Activated T-helper 17 cell treated with anti-CD3 and anti-CD28 coated beads, Interleukin-2, amount 50 U/mL, for 72 hours (primary cell): ENCODE data around the gene PCDHB2. TPM values are rescaled to one million over a fixed set of nuclear protein-coding genes. Genes with fewer than 3 reads are reported as not detected.
"Not testable (repeated sequence)": the region's sequence is repeated elsewhere in the genome, so short reads cannot be mapped to it uniquely, and the experiment has no call there.

Experiments used
- ATAC-seq: fragments of 150-1000 bp; cut with Tn5 transposase; replicated peaks from 2 replicates; pipeline ENCODE4 v1.10.0; 2021; ENCODE audit warnings: mild to moderate bottlenecking, moderate library complexity
- H3K27ac Mint-ChIP-seq: one replicate; pipeline ENCODE4 v1.8.0; 2022; ENCODE audit warnings: mixed read lengths
- H3K27me3 Mint-ChIP-seq: one replicate; pipeline ENCODE4 v1.8.0; 2022; ENCODE audit warnings: mixed read lengths
- H3K36me3 Mint-ChIP-seq: one replicate; pipeline ENCODE4 v1.8.0; 2022; ENCODE audit warnings: low read depth, mild to moderate bottlenecking, mixed read lengths
- H3K4me1 Mint-ChIP-seq: one replicate; pipeline ENCODE4 v1.8.0; 2022; ENCODE audit warnings: mixed read lengths
- H3K4me3 Mint-ChIP-seq: one replicate; pipeline ENCODE4 v1.8.0; 2022; ENCODE audit warnings: mild to moderate bottlenecking, mixed read lengths
- H3K9me3 Mint-ChIP-seq: one replicate; pipeline ENCODE4 v1.8.0; 2022; ENCODE audit warnings: mixed read lengths
- total RNA-seq, 2 donors: library from RNA; stranded (reverse); gene quantifications; one replicate each; pipeline ENCODE4 v1.2.3, GENCODE V29; 2022

The PCDHB2 gene
- total RNA-seq, result under 1 TPM; 0.06 to 0.24 TPM

DNA sequence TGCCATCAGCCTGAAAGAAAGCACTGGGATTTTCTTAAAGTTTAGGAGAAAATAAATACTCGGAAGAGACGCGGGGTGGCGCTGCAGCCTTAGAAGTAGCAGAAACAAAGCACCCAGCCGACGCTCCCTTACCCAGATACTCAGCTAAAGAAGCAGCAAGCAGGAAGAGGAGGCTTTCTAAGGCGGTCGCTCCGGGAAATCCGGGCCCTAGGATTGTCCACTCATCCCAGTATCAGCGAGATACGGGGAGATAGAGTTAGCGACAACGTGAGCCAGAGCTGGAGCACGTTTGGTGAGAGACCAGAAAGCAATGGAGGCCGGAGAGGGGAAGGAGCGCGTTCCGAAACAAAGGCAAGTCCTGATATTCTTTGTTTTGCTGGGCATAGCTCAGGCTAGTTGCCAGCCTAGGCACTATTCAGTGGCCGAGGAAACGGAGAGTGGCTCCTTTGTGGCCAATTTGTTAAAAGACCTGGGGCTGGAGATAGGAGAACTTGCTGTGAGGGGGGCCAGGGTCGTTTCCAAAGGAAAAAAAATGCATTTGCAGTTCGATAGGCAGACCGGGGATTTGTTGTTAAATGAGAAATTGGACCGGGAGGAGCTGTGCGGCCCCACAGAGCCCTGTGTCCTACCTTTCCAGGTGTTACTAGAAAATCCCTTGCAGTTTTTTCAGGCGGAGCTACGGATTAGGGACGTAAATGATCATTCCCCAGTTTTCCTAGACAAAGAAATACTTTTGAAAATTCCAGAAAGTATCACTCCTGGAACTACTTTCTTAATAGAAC lies at the start of gene PCDHB2:
Gene PCDHB2, plus strand, starts transcription at position 135 of the 782 bp plus-strand sequence. Its CDS starts 176 bp downstream, at position 311.
- Mint-ChIP-seq H3K9me3 (peaks cover 9% of the 10 kb centered on the region), H3K4me1 (no peaks in the 10 kb centered on the region), H3K4me3 (peak within 1 kb of the TSS; percentile 49), H3K27ac (no peak within 1 kb of the TSS), H3K36me3 (no peaks in the 10 kb centered on the region), H3K27me3 (peaks cover 17% of the 10 kb centered on the region)
- ATAC-seq, result no peak

DNA sequence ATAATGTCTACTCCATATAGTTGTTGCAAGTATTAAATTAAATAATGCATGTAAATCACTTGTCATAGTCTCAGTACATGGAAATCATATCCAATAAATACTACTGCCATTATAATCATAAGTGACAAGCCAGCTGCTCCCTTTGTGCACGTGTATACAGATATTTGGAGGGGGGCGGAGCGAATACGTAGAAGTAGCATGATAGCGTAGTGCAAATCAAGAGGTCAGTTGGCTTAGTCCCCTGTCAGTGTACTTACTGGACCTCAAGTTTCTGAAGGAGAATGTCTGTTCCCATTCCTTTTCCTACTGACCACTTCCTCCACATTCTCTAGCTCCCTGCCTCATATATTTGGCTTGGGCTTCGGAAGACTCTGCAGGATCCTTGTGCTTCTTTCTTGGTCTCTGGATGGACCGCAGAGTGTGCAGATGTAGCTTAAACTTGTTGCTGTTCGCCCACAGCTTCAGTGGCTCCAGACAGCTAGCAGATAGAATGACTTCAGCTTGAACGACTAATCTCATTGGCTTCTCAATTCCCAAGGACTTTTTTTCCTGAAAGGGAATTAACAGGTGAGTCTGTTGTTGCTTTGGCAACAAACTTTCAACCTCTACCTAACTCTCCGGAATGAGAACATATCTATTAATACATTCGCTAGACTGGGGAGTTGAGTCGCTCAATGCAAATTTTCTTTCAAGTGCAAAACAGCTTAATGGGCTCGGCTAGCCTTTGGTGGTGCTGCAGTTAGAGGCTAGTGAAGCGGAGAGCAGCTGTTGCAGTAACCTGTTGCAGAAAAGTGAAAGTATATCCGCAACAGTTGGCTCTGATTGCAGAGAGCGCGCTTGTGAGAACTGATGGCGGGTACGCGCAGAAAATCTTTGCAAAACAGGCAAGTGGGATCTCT lies 43.5 kb upstream of the PCDHB2 start, which contains the start of gene PCDHB1:
Gene PCDHB1, plus strand, starts transcription at position 753 of the 899 bp plus-strand sequence. Its CDS starts 97 bp downstream, at position 850.
- ATAC-seq, result no peak
- Mint-ChIP-seq H3K27ac (no peak within 1 kb of the TSS), H3K9me3 (peaks cover 4% of the 10 kb centered on the region), H3K36me3 (no peaks in the 10 kb centered on the region), H3K27me3 (peaks cover 49% of the 10 kb centered on the region), H3K4me3 (peak within 1 kb of the TSS; percentile 46), H3K4me1 (peaks cover 4% of the 10 kb centered on the region)

DNA sequence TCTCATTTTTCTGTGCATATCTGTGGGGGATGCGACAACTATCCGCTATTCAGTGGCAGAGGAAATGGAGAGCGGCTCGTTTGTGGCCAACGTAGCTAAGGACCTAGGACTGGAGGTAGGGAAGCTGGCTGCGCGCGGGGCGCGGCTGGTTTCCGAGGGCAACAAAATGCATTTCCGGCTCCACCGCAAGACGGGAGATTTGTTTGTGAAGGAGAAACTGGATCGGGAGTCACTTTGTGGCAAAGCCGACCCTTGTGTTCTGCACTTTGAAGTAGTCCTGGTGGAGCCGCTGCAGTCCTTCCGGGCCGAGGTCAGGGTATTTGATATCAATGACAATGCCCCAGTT lies 42.9 kb upstream of the PCDHB2 start:
- Mint-ChIP-seq H3K27ac (no peak overlapping the region), H3K4me1 (peaks cover 4% of the 10 kb centered on the region), H3K27me3 (peaks cover 46% of the 10 kb centered on the region), H3K36me3 (no peaks in the 10 kb centered on the region), H3K9me3 (peaks cover 4% of the 10 kb centered on the region), H3K4me3 (peak overlapping the region; percentile 46)
- ATAC-seq, result no peak

DNA sequence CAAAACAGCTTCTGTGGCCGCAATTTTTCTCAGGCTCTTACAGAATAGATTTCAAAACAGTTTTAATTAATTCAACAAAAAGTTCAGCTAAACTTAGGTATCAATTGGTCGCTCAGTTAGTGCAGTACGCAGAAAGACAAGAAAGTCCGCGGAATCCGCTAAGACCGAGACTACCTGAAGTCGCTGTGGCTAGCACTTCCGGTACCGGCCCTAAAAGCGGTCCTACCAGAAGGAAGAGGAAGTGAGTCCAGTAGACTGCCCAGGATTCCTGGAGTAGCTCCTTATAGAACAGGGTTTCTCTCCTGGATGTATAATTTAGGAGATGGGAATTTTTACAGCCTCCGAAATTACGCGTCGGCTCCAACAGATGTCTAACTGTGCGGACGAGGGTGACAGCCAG lies 16.6 kb upstream of the PCDHB2 start:
- no peaks in the 10 kb centered on the region for H3K36me3 Mint-ChIP-seq
- peaks cover 9% of the 10 kb centered on the region for H3K27me3 Mint-ChIP-seq
- no peak overlapping the region for H3K27ac Mint-ChIP-seq
- no peaks in the 10 kb centered on the region for H3K9me3 Mint-ChIP-seq
- no peaks in the 10 kb centered on the region for H3K4me1 Mint-ChIP-seq
- no peak for ATAC-seq
- H3K4me3 Mint-ChIP-seq, result peak overlapping the region; percentile 48

DNA sequence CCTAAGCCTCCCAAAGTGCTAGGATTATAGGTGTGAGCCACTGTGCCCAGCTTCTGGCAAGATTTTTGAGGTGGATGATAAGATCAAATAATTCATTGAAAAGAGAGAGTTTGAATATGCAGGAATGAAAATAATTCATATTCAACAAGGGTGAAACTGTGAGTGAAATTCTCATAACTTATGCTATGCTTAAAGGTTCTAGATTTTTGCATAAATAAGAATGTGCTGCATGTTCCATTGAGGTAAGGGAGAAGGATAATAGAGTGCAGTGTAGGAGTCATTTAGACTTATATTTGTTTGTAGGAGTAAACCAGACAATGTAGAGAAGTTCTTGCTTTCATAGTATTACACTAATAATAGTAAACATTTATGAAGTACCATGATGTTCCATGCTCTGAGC lies 12.2 kb upstream of the PCDHB2 start:
- Mint-ChIP-seq H3K27ac (no peak overlapping the region), H3K27me3 (peaks cover 4% of the 10 kb centered on the region), H3K36me3 (no peaks in the 10 kb centered on the region)

DNA sequence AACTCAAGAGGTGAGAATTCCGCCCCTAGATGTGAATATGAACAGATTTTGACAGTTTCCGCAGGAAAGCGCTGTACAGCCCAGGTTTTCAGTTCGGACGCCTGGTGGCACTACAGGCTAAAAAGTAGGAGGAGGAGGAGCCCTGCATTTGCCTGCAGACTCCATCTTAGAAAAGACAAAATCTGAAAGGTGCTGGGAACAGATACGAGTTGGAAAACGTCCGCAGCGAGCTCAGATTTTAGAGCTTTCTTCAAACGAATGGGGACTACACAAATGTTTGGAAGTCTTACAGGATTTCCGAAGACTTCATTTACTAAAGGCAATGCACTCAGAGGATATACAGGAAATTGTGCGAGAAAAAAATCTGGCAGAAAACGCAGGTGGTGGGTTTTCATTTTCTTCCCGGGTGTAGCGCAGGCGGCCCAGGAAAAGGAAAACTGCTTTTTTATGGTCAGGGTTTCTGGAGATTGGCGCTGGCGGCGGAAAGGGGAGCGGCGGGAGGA lies 9.9 kb upstream of the PCDHB2 start:
- Mint-ChIP-seq H3K4me1 (peaks cover 5% of the 10 kb centered on the region), H3K4me3 (peak overlapping the region; percentile 92), H3K9me3 (peaks cover 3% of the 10 kb centered on the region), H3K27me3 (peaks cover 5% of the 10 kb centered on the region), H3K36me3 (no peaks in the 10 kb centered on the region), H3K27ac (peak overlapping the region; percentile 88)
- ATAC-seq, result peak; percentile 78

More for the DNA sequence above, 12.2 kb upstream of the PCDHB2 start:
- Mint-ChIP-seq H3K4me1 (peaks cover 5% of the 10 kb centered on the region), H3K4me3 (no peak overlapping the region), H3K9me3 (peaks cover 2% of the 10 kb centered on the region)
- no peak for ATAC-seq

DNA sequence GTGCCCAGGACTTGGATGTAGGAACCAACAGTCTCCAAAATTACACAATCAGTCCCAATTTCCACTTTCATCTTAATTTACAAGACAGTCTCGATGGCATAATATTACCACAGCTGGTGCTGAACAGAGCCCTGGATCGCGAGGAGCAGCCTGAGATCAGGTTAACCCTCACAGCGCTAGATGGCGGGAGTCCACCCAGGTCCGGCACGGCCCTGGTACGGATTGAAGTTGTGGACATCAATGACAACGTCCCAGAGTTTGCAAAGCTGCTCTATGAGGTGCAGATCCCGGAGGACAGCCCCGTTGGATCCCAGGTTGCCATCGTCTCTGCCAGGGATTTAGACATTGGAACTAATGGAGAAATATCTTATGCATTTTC lies 837 bp downstream of the PCDHB2 start:
- H3K9me3 Mint-ChIP-seq, result peaks cover 10% of the 10 kb centered on the region
- H3K27me3 Mint-ChIP-seq, result peaks cover 22% of the 10 kb centered on the region
- no peak overlapping the region for H3K27ac Mint-ChIP-seq
- peaks cover 1% of the 10 kb centered on the region for H3K4me1 Mint-ChIP-seq
- peak overlapping the region; percentile 49 for H3K4me3 Mint-ChIP-seq
- ATAC-seq, result no peak
- no peaks in the 10 kb centered on the region for H3K36me3 Mint-ChIP-seq

DNA sequence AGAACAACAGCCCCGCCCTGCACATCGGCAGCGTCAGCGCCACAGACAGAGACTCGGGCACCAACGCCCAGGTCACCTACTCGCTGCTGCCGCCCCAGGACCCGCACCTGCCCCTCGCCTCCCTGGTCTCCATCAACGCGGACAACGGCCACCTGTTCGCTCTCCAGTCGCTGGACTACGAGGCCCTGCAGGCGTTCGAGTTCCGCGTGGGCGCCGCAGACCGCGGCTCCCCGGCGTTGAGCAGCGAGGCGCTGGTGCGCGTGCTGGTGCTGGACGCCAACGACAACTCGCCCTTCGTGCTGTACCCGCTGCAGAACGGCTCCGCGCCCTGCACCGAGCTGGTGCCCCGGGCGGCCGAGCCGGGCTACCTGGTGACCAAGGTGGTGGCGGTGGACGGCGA lies 1.8 kb downstream of the PCDHB2 start:
- not testable (repeated sequence) for H3K36me3 Mint-ChIP-seq, H3K4me1 Mint-ChIP-seq, H3K4me3 Mint-ChIP-seq, ATAC-seq, H3K27ac Mint-ChIP-seq
- H3K9me3 Mint-ChIP-seq, result peaks cover 13% of the 10 kb centered on the region
- peaks cover 26% of the 10 kb centered on the region for H3K27me3 Mint-ChIP-seq

DNA sequence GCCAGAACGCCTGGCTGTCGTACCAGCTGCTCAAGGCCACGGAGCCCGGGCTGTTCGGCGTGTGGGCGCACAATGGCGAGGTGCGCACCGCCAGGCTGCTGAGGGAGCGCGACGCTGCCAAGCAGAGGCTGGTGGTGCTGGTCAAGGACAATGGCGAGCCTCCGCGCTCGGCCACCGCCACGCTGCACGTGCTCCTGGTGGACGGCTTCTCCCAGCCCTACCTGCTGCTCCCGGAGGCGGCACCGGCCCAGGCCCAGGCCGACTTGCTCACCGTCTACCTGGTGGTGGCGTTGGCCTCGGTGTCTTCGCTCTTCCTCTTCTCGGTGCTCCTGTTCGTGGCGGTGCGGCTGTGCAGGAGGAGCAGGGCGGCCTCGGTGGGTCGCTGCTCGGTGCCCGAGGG lies 2.2 kb downstream of the PCDHB2 start:
- Mint-ChIP-seq H3K27me3 (peaks cover 26% of the 10 kb centered on the region), H3K9me3 (peaks cover 13% of the 10 kb centered on the region)
- not testable (repeated sequence) for H3K4me3 Mint-ChIP-seq, H3K27ac Mint-ChIP-seq, H3K36me3 Mint-ChIP-seq, H3K4me1 Mint-ChIP-seq, ATAC-seq

DNA sequence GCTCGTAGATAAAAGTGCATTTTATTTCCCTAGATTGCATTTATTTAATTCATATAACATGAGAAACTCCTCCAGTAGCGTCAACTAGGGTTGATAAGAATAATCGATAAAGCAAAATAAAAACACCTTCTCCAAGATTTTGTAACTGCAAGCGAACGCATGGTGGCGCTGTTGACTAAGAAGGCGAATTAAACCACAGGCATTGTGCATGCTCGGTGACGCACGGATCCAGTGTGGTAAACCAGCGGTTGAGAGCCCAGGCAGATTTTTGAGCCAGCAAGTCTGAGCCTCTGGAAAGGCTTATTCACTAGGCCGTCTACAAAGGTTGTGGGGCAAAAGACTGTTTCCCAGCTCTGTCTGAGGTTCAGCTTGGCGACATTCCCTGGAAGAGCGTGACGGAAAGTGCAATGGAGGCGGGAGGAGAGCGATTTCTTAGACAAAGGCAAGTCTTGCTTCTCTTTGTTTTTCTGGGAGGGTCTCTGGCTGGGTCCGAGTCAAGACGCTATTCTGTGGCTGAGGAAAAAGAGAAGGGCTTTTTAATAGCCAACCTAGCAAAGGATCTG lies 5.9 kb downstream of the PCDHB2 start, which contains the start of gene PCDHB3:
Gene PCDHB3, plus strand, starts transcription at position 231 of the 563 bp plus-strand sequence. Its CDS starts 177 bp downstream, at position 408.
- H3K4me1 Mint-ChIP-seq, result peaks cover 4% of the 10 kb centered on the region
- H3K27me3 Mint-ChIP-seq, result peaks cover 15% of the 10 kb centered on the region
- H3K4me3 Mint-ChIP-seq, result no peak within 1 kb of the TSS
- H3K36me3 Mint-ChIP-seq, result no peaks in the 10 kb centered on the region
- no peak within 1 kb of the TSS for H3K27ac Mint-ChIP-seq
- peaks cover 4% of the 10 kb centered on the region for H3K9me3 Mint-ChIP-seq
- ATAC-seq, result no peak

DNA sequence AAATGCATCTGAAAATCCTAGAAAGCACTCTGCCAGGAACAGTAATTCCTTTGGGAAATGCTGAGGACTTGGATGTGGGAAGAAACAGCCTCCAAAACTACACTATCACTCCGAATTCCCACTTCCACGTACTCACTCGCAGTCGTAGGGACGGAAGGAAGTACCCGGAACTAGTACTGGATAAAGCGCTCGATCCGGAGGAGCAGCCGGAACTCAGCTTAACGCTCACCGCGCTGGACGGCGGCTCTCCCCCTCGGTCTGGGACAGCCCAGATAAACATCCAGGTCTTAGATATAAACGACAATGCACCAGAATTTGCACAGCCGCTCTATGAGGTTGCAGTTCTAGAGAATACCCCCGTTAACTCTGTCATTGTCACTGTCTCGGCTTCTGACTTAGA lies 6.6 kb downstream of the PCDHB2 start:
- Mint-ChIP-seq H3K9me3 (peaks cover 4% of the 10 kb centered on the region), H3K4me3 (no peak overlapping the region), H3K36me3 (no peaks in the 10 kb centered on the region), H3K27ac (no peak overlapping the region), H3K27me3 (peaks cover 15% of the 10 kb centered on the region), H3K4me1 (peaks cover 4% of the 10 kb centered on the region)
- ATAC-seq, result no peak

DNA sequence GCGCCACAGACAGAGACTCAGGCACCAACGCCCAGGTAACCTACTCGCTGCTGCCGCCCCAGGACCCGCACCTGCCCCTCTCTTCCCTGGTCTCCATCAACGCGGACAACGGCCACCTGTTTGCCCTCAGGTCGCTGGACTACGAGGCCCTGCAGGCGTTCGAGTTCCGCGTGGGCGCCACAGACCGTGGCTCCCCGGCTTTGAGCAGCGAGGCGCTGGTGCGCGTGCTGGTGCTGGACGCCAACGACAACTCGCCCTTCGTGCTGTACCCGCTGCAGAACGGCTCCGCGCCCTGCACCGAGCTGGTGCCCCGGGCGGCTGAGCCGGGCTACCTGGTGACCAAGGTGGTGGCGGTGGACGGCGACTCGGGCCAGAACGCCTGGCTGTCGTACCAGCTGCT lies 7.7 kb downstream of the PCDHB2 start:
- H3K4me1 Mint-ChIP-seq, ATAC-seq, H3K9me3 Mint-ChIP-seq, H3K27ac Mint-ChIP-seq, H3K36me3 Mint-ChIP-seq, H3K4me3 Mint-ChIP-seq: not testable (repeated sequence)
- peaks cover 15% of the 10 kb centered on the region for H3K27me3 Mint-ChIP-seq

DNA sequence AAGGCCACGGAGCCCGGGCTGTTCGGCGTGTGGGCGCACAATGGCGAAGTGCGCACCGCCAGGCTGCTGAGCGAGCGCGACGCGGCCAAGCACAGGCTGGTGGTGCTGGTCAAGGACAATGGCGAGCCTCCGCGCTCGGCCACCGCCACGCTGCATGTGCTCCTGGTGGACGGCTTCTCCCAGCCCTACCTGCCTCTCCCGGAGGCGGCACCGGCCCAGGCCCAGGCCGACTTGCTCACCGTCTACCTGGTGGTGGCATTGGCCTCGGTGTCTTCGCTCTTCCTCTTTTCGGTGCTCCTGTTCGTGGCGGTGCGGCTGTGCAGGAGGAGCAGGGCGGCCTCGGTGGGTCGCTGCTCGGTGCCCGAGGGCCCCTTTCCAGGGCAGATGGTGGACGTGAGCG lies 8.1 kb downstream of the PCDHB2 start:
- not testable (repeated sequence) for ATAC-seq, H3K36me3 Mint-ChIP-seq, H3K27ac Mint-ChIP-seq, H3K4me1 Mint-ChIP-seq, H3K9me3 Mint-ChIP-seq, H3K4me3 Mint-ChIP-seq
- H3K27me3 Mint-ChIP-seq, result peaks cover 15% of the 10 kb centered on the region

DNA sequence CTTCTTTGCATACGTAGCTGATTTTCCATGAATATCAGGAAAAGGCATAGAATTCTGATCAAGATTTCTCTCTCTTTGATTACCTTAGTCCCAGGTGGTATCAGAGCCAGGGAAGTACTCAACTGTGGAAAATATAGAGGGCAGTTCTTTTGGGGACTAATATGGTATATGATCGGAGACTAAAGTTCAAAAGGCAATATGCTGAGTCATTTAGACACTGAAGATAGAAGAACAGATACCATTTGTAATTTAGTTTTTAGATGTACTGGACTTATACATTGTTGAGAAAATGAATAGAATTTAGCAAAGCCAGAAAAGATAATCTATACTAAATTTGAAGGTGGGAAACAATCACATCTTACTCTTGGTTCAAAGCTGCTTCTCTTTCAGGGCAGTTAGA lies 10.9 kb downstream of the PCDHB2 start:
- no peak overlapping the region for H3K27ac Mint-ChIP-seq
- ATAC-seq, result no peak
- peaks cover 2% of the 10 kb centered on the region for H3K9me3 Mint-ChIP-seq
- H3K36me3 Mint-ChIP-seq, result no peaks in the 10 kb centered on the region
- peaks cover 2% of the 10 kb centered on the region for H3K4me1 Mint-ChIP-seq
- peaks cover 6% of the 10 kb centered on the region for H3K27me3 Mint-ChIP-seq
- H3K4me3 Mint-ChIP-seq, result no peak overlapping the region
